ENCODE data around the gene DRAXIN.

GRCh38 chr1:11704691-11705475, 13.4 kb downstream of the DRAXIN start:
- TF ChIP-seq CTCF (IDR thresholded peaks at IDR 0.05; ENCODE audit: insufficient read depth, low read depth, low read length) (no peak), EZH2 (IDR thresholded peaks at IDR 0.05; ENCODE audit: insufficient read depth, low read length) (no peak)
